Left renal cortex interstitium (tissue), 4 donors: Measurements from ENCODE around the gene CNN3. TPM values are rescaled to one million over a fixed set of nuclear protein-coding genes. Genes with fewer than 3 reads are reported as not detected.
A peak's percentile ranks its signal among the peaks of the same experiment; 100 is the strongest.
"Not testable (repeated sequence)": the region's sequence is repeated elsewhere in the genome, so short reads cannot be mapped to it uniquely, and the experiment has no call there.

ENCODE experiments used
- DNase-seq, 4 donors: peaks; one replicate each; pipeline ENCODE4 v3.0.0-alpha.2; 2013; ENCODE audit warnings: low read depth in 4 of 4, low spot score in 2 of 4, missing footprints in 1 of 4
- polyA plus RNA-seq, 4 donors: library from polyadenylated mRNA; unstranded; fragments of 120-200 nt; gene quantifications; one replicate each; pipeline ENCODE4 v1.2.1, GENCODE V29; 2013; ENCODE audit not compliant: insufficient read length in 4 of 4

CNN3 gene
- polyA plus RNA-seq, 4 donors = 301 to 398 (median 342) TPM

DNA sequence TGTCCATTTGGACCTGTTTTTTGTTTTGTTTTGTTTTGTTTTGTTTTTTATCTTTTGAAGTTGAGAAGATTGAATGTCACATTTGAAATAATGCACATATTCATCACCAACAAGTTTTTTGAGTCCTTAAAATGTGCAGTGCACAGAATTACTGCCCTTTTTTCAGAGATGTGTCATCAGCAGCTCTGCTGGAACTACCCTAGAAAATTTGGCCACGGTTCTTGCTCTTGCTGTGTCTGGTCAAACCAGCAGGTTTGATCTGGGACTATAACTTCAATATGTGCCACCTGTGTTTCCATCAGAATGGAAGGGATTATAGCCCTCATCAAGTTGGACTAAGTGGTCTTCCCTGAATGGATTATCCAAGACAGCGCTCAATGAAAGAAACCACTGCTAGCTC lies 24.1 kb upstream of the CNN3 start:
- no peak for DNase-seq

GRCh38 chr1:94949681-94950661 lies 23.1 kb upstream of the CNN3 start:
- DNase-seq = no peak

GRCh38 chr1:94947437-94947836 lies 20.5 kb upstream of the CNN3 start:
- DNase-seq = no peak

DNA sequence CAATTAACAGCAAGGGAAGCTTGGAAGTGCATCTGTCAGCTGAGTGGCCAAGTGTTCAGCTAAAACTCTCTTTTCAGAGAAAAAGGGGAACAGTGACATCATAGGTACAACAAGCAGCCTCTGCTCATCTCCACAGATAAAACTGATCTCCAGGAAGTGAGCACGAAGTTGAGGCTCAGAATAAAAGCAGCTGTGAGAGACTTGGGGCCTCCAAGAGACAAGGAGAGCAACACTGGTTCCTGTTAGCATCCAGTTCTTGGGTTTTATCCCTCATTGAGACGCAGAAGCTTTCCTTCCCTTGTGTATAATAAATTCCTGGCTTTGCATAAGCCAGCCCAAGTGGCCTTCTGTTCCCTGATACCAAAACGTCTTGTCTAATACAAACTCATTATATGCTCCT lies 20.0 kb upstream of the CNN3 start:
- DNase-seq = no peak

DNA sequence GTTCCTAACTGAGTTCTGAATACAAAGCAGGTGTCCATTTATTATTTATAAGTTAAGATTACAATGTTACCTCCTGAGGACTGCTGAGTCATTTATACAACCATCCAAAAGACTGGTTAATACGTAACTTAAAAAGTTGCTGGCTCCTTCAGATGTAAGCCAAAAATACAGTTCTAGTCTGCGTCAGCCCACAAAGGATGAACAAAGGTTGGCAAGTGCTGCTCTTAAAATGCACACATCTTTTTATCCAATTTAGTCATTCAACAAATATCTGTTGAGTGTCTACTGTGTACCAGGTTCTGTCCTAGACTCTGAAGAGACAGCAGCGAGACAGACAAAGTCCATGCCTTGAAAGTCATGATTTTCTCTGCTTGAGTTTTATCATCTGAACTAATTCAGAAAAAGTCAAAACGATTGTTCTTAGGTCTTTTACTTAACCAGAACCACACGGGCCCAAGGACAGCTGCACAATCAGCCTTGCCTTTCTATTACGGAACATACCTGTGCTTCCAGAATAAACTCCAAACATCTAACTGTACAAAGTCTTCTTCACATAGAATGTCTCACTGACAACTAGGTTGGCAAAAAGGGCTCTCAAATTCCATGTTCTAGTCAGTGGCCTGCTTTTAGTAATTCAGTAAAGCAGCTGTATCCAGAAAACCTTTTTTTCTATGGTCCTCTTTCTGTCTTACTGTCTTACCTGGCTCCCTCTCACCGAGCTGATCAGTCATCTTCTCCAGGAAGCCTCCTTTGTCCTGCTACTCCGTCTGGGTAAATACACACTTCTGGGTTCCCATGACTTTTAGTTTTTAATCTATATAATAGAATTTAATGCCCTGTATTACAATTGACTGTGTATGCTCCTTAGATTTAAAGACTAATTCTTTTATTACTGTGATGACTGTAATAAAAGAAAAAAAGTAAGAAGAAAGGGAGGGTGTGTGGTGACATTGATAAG lies 15.5 kb upstream of the CNN3 start:
- DNase-seq = no peak

- not testable (repeated sequence) for DNase-seq
Observed at GRCh38 chr1:94941480-94941879, 14.6 kb upstream of the CNN3 start.

- DNase-seq = no peak
Observed at GRCh38 chr1:94940738-94941137, 13.8 kb upstream of the CNN3 start.

DNA sequence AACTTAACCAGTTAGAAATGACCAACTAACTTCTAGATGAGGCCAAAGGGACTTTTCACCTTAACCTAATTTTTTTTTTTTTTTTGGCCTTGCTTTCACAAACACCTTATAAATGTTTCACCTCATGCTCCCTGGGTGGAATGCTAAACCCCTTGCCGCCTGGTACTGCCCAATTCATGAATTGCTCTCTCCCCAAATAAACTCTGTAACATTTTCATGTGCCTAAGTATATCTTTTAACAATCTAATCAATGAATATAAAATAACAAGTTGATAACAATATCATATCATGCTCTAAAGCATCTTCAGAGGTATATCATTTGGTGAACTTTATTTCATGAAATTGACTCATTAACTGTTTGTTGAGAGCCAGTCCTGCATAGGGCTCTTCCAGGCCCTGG lies 10.9 kb upstream of the CNN3 start:
- no peak for DNase-seq

- no peak for DNase-seq
Observed at GRCh38 chr1:94936861-94937620, 10.1 kb upstream of the CNN3 start.

GRCh38 chr1:94935476-94935875 lies 8.6 kb upstream of the CNN3 start:
- no peak for DNase-seq

DNA sequence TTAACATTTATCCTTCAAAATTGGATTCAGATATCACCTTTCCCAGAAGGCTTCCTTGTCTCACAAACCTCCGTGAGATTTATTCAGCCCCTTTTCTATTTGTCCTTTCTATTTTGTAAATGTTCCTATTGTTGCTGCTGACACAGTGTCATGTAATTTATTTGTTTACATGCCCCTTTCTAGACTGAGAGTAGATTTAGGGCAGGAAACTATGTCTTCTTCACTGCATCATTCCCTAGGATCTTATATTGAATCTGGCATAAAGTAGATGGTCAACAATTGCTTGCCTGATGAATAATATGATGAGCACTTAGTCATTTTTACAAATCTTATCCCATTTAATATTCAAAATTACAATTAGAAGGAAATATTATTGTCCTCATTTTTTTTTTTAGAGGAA lies 8.1 kb upstream of the CNN3 start:
- DNase-seq = no peak

DNA sequence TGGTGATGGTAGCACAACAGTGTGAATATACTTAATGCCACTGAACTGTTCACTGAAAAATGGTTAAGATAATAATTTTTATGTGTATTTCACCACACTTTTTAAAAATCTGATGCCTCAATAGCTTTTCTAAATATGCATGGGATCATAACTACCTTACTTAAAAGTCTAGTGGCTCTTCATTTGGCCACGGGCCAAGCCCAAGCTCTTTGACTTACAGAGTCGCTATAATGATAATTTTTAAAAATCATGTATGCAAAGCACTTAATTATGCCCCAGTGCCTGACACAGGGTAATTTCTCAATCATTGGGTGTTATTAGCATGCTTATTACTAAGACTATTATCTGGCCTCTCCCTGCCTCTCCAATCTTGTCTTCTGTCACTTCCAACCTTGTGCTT lies 7.6 kb upstream of the CNN3 start:
- DNase-seq = no peak

DNA sequence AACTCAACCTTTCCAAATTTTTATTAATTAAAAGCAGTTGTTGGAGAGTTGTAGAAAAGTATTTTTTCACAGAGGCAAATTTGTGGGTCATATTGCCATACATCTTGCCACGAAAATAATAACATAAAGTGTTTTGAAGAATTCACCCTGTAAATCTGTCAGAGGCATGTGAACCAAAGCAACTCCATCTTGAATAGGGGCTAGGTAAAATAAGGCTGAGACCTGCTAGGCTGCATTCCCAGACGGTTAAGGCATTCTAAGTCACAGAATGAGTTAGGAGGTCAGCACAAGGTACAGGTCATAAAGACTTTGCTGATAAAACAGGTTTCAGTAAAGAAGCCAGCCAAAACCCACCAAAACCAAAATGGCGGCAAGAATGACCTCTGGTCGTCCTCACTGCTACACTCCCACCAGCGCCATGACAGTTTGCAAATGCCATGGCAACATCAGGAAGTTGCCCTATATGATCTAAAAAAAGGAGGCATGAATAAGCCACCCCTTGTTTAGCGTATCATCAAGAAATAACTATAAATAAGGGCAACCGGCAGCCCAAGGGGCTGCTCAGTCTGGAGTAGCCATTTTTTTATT lies 4.4 kb upstream of the CNN3 start:
- DNase-seq = no peak

- no peak for DNase-seq
Observed at GRCh38 chr1:94929351-94930217, 2.7 kb upstream of the CNN3 start.

- DNase-seq = no peak
Observed at GRCh38 chr1:94928293-94928939, 1.5 kb upstream of the CNN3 start.

- peak in 1 of 4 donors; percentile 48 for DNase-seq
Observed at GRCh38 chr1:94927405-94928175, 680 bp upstream of the CNN3 start.

DNA sequence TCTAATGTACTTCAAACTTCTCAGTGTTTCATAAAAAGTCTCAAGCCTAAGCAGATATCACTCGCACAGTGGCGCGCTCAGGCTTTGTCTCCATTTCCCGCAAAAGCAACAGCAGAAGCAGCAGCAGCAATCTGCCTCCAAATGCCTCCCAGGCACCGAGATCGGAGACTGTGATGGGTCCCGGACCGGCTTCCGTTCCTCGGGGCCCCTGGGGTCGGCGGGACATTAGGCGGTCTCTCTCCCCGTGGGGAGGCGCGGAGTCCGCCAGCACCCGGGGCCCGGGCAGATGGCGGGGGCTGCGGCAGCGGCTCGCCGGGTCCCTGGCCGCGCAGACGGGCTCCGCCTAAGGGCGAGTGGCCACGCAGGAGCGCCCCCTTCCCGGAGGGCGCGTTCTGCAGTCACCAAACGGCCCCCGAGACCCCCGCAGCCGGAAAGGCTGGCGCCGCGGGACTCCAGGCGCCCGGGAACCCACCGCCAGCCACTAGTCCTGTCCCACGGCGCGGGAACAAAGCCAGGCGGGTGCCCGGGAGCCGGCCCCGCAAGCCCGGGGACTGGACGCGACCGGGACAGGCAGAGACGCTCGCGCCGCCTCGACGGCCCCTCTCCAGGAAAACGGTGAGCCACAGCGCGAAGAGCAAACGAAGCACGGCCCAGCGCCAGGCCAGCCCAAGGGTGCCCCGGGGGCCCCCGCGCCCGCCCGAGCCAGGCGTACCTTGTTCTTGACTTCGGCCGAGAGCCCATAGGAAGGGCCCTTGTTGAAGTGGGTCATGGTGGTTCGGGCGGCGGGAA lies 590 bp downstream of the CNN3 start:
- DNase-seq = peak in 2 of 4 donors; percentile 46 to 50
